ENCODE data around the gene WASL.
A peak's percentile ranks its signal among the peaks of the same experiment; 100 is the strongest.
"Not testable (repeated sequence)": the region's sequence is repeated elsewhere in the genome, so short reads cannot be mapped to it uniquely, and the experiment has no call there.

The WASL gene

GRCh38 chr7:123768493-123768892 is 19.7 kb upstream of the WASL start:
- no peak for DNase-seq

- no peak for DNase-seq
Measured at GRCh38 chr7:123763191-123763661, 14.4 kb upstream of the WASL start.

- no peak for DNase-seq
Measured at GRCh38 chr7:123761729-123762128, 12.9 kb upstream of the WASL start.

GRCh38 chr7:123757095-123757494 is 8.3 kb upstream of the WASL start:
- DNase-seq = no peak

GRCh38 chr7:123755338-123755737 is 6.5 kb upstream of the WASL start:
- no peak for DNase-seq

- no peak for DNase-seq
Measured at GRCh38 chr7:123754271-123754871, 5.6 kb upstream of the WASL start.

- DNase-seq = no peak
Measured at GRCh38 chr7:123752534-123752933, 3.7 kb upstream of the WASL start.

GRCh38 chr7:123751821-123752220 is 3.0 kb upstream of the WASL start:
- no peak for DNase-seq

- peak; percentile 24 for DNase-seq
Measured at GRCh38 chr7:123750389-123751230, 1.8 kb upstream of the WASL start.

- DNase-seq = no peak
Measured at GRCh38 chr7:123749537-123749857, 694 bp upstream of the WASL start.

- no peak for DNase-seq
Measured at GRCh38 chr7:123748171-123748733, 551 bp downstream of the WASL start.

GRCh38 chr7:123747620-123748141 is 1.1 kb downstream of the WASL start:
- peak; percentile 19 for DNase-seq

GRCh38 chr7:123746931-123747488 is 1.8 kb downstream of the WASL start:
- DNase-seq = no peak

GRCh38 chr7:123746055-123746454 is 2.7 kb downstream of the WASL start:
- no peak for DNase-seq

- DNase-seq = no peak
Measured at GRCh38 chr7:123745437-123745836, 3.4 kb downstream of the WASL start.

- DNase-seq = no peak
Measured at GRCh38 chr7:123744416-123744815, 4.4 kb downstream of the WASL start.

- no peak for DNase-seq
Measured at GRCh38 chr7:123741940-123742339, 6.9 kb downstream of the WASL start.

- no peak for DNase-seq
Measured at GRCh38 chr7:123738808-123739207, 10.0 kb downstream of the WASL start.

- no peak for DNase-seq
Measured at GRCh38 chr7:123738356-123738755, 10.4 kb downstream of the WASL start.

- not testable (repeated sequence) for DNase-seq
Measured at GRCh38 chr7:123737168-123737674, 11.6 kb downstream of the WASL start.

GRCh38 chr7:123735539-123735938 is 13.3 kb downstream of the WASL start:
- DNase-seq = no peak

- DNase-seq = no peak
Measured at GRCh38 chr7:123734498-123734897, 14.3 kb downstream of the WASL start.

- DNase-seq = no peak
Measured at GRCh38 chr7:123732413-123733091, 16.3 kb downstream of the WASL start.

Data from NCI-H510A treated with DMSO at 0.1 percent for 48 hours (cell line).